ENCODE results near the gene LRRC58.

GRCh38 chr3:120280566-120280965 is 68.6 kb downstream of the LRRC58 start:
- TF ChIP-seq CTCF (IDR thresholded peaks at IDR 0.05 in 4 of 5, conservative IDR thresholded peaks at IDR 0.05 in 1 of 5), result no peak
- TF ChIP-seq POLR2A (IDR thresholded peaks at IDR 0.05), result no peak

Data from gastrocnemius medialis (tissue), 4 donors.